ENCODE data around the gene SLC23A1.
A peak's percentile ranks its signal among the peaks of the same experiment; 100 is the strongest.

SLC23A1 gene

GRCh38 chr5:139396691-139397090 lies 13.6 kb upstream of the SLC23A1 start:
- Histone ChIP-seq H3K14ac (ENCODE audit: low read length) (no peak overlapping the region), H3K18ac (ENCODE audit: low read length) (no peak overlapping the region), H4K8ac (ENCODE audit: low read depth, low read length) (no peak overlapping the region), H2BK12ac (ENCODE audit: low read length) (no peak overlapping the region), H3K4me2 (ENCODE audit: insufficient read depth, low read length, poor library complexity, severe bottlenecking) (no peak overlapping the region), H2BK5ac (ENCODE audit: low read length) (no peak overlapping the region), H3K9ac (ENCODE audit: low read depth, low read length, poor library complexity) (no peak overlapping the region), H2AK5ac (ENCODE audit: low read depth, low read length) (no peak overlapping the region), H3K4ac (ENCODE audit: low read length) (no peak overlapping the region), H3K4me3 (ENCODE audit: low read length in 2 of 2) (no peak overlapping the region), H2AFZ (ENCODE audit: low read length) (no peak overlapping the region), H3K4me1 (ENCODE audit: control insufficient read depth in 2 of 2, insufficient read depth in 1 of 2, low read depth in 1 of 2, low read length in 2 of 2) (peaks cover 0 to 2% of the 10 kb centered on the region in 2 donors), H2BK120ac (ENCODE audit: low read depth, low read length) (no peak overlapping the region), H3K36me3 (replicated peaks in 1 of 2; ENCODE audit: control insufficient read depth in 2 of 2, insufficient read depth in 2 of 2, low read length in 2 of 2) (peaks cover 3 to 15% of the 10 kb centered on the region in 2 donors), H3K23ac (ENCODE audit: low read depth, low read length, poor library complexity) (no peak overlapping the region), H3K27ac (replicated peaks; ENCODE audit: low read length) (no peak overlapping the region), H4K91ac (ENCODE audit: low read depth, low read length, poor library complexity) (no peak overlapping the region), H2BK15ac (ENCODE audit: low read length) (no peak overlapping the region), H3K9me3 (replicated peaks in 1 of 2; ENCODE audit: control insufficient read depth in 2 of 2, insufficient read depth in 1 of 2, low read depth in 1 of 2, low read length in 2 of 2) (peaks cover 0 to 17% of the 10 kb centered on the region in 2 donors), H3K79me1 (ENCODE audit: low read depth, low read length) (peaks cover 2% of the 10 kb centered on the region), H3K27me3 (ENCODE audit: control insufficient read depth in 3 of 3, insufficient read depth in 3 of 3, low read depth in 1 of 3, low read length in 3 of 3) (peaks cover 25 to 42% (median 42%) of the 10 kb centered on the region in 3 experiments)
- no CpG with 5 or more reads among the region's 8 CpGs for WGBS, 2 donors (ENCODE audit: extremely low coverage in 2 of 2, insufficient read length in 2 of 2, insufficient replicate concordance in 1 of 2)
- no peak for DNase-seq (ENCODE audit: low spot score)

GRCh38 chr5:139395844-139396640 lies 12.9 kb upstream of the SLC23A1 start:
- Histone ChIP-seq H3K4ac (ENCODE audit: low read length) (no peak overlapping the region), H2BK120ac (ENCODE audit: low read depth, low read length) (no peak overlapping the region), H4K8ac (ENCODE audit: low read depth, low read length) (no peak overlapping the region), H2AFZ (ENCODE audit: low read length) (no peak overlapping the region), H3K4me1 (ENCODE audit: control insufficient read depth in 2 of 2, insufficient read depth in 1 of 2, low read depth in 1 of 2, low read length in 2 of 2) (peaks cover 0 to 6% of the 10 kb centered on the region in 2 donors), H2AK5ac (ENCODE audit: low read depth, low read length) (no peak overlapping the region), H4K91ac (ENCODE audit: low read depth, low read length, poor library complexity) (no peak overlapping the region), H3K79me1 (ENCODE audit: low read depth, low read length) (peaks cover 2% of the 10 kb centered on the region), H3K4me3 (ENCODE audit: low read length in 2 of 2) (peak overlapping the region in 1 of 2 donors; percentile 3), H3K27ac (replicated peaks; ENCODE audit: low read length) (no peak overlapping the region), H3K4me2 (ENCODE audit: insufficient read depth, low read length, poor library complexity, severe bottlenecking) (no peak overlapping the region), H3K18ac (ENCODE audit: low read length) (no peak overlapping the region), H3K14ac (ENCODE audit: low read length) (no peak overlapping the region), H3K9me3 (replicated peaks in 1 of 2; ENCODE audit: control insufficient read depth in 2 of 2, insufficient read depth in 1 of 2, low read depth in 1 of 2, low read length in 2 of 2) (peaks cover 0 to 17% of the 10 kb centered on the region in 2 donors), H3K36me3 (replicated peaks in 1 of 2; ENCODE audit: control insufficient read depth in 2 of 2, insufficient read depth in 2 of 2, low read length in 2 of 2) (peaks cover 0 to 9% of the 10 kb centered on the region in 2 donors), H2BK12ac (ENCODE audit: low read length) (no peak overlapping the region), H3K27me3 (ENCODE audit: control insufficient read depth in 3 of 3, insufficient read depth in 3 of 3, low read depth in 1 of 3, low read length in 3 of 3) (peaks cover 25 to 48% (median 46%) of the 10 kb centered on the region in 3 experiments), H3K23ac (ENCODE audit: low read depth, low read length, poor library complexity) (no peak overlapping the region), H2BK15ac (ENCODE audit: low read length) (no peak overlapping the region), H2BK5ac (ENCODE audit: low read length) (peak overlapping the region; percentile 10), H3K9ac (ENCODE audit: low read depth, low read length, poor library complexity) (peak overlapping the region; percentile 30)
- no peak for DNase-seq (ENCODE audit: low spot score)
- no CpG with 5 or more reads among the region's 8 CpGs for WGBS, 2 donors (ENCODE audit: extremely low coverage in 2 of 2, insufficient read length in 2 of 2, insufficient replicate concordance in 1 of 2)

GRCh38 chr5:139394654-139395566 lies 11.8 kb upstream of the SLC23A1 start, which contains the start of gene PROB1:
Gene PROB1 (minus strand): TSS chr5:139395104. CDS start chr5:139395081, 23 bp downstream.
- peak within 1 kb of the TSS; percentile 48 for H4K8ac ChIP-seq (ENCODE audit: low read depth, low read length)
- H2BK12ac ChIP-seq (ENCODE audit: low read length), result peak within 1 kb of the TSS; percentile 6
- H3K9ac ChIP-seq (ENCODE audit: low read depth, low read length, poor library complexity), result peak within 1 kb of the TSS; percentile 80
- H3K27ac ChIP-seq (replicated peaks; ENCODE audit: low read length), result no peak within 1 kb of the TSS
- H2BK120ac ChIP-seq (ENCODE audit: low read depth, low read length), result peak within 1 kb of the TSS; percentile 39
- peaks cover 0 to 6% of the 10 kb centered on the region in 2 donors for H3K36me3 ChIP-seq (replicated peaks in 1 of 2; ENCODE audit: control insufficient read depth in 2 of 2, insufficient read depth in 2 of 2, low read length in 2 of 2)
- peak within 1 kb of the TSS; percentile 95 for H3K18ac ChIP-seq (ENCODE audit: low read length)
- peak within 1 kb of the TSS; percentile 77 for H3K4me2 ChIP-seq (ENCODE audit: insufficient read depth, low read length, poor library complexity, severe bottlenecking)
- peak within 1 kb of the TSS; percentile 66 for H3K4ac ChIP-seq (ENCODE audit: low read length)
- peak within 1 kb of the TSS; percentile 10 for H2BK5ac ChIP-seq (ENCODE audit: low read length)
- H3K27me3 ChIP-seq (ENCODE audit: control insufficient read depth in 3 of 3, insufficient read depth in 3 of 3, low read depth in 1 of 3, low read length in 3 of 3), result peaks cover 25 to 52% (median 46%) of the 10 kb centered on the region in 3 experiments
- peak within 1 kb of the TSS; percentile 81 for H2BK15ac ChIP-seq (ENCODE audit: low read length)
- H2AK5ac ChIP-seq (ENCODE audit: low read depth, low read length), result peak within 1 kb of the TSS; percentile 91
- peaks cover 0 to 6% of the 10 kb centered on the region in 2 donors for H3K4me1 ChIP-seq (ENCODE audit: control insufficient read depth in 2 of 2, insufficient read depth in 1 of 2, low read depth in 1 of 2, low read length in 2 of 2)
- H3K14ac ChIP-seq (ENCODE audit: low read length), result peak within 1 kb of the TSS; percentile 71
- H2AFZ ChIP-seq (ENCODE audit: low read length), result peak within 1 kb of the TSS; percentile 87
- peak within 1 kb of the TSS; percentile 6 to 76 for H3K4me3 ChIP-seq (ENCODE audit: low read length in 2 of 2)
- no peak for DNase-seq (ENCODE audit: low spot score)
- H4K91ac ChIP-seq (ENCODE audit: low read depth, low read length, poor library complexity), result no peak within 1 kb of the TSS
- H3K9me3 ChIP-seq (replicated peaks in 1 of 2; ENCODE audit: control insufficient read depth in 2 of 2, insufficient read depth in 1 of 2, low read depth in 1 of 2, low read length in 2 of 2), result peaks cover 0 to 17% of the 10 kb centered on the region in 2 donors
- peak within 1 kb of the TSS; percentile 76 for H3K23ac ChIP-seq (ENCODE audit: low read depth, low read length, poor library complexity)
- peaks cover 2% of the 10 kb centered on the region for H3K79me1 ChIP-seq (ENCODE audit: low read depth, low read length)
- no CpG with 5 or more reads among the region's 76 CpGs for WGBS, 2 donors (ENCODE audit: extremely low coverage in 2 of 2, insufficient read length in 2 of 2, insufficient replicate concordance in 1 of 2)
